ENCODE results near the gene SPCS1. TPM values are rescaled to one million over a fixed set of nuclear protein-coding genes. Genes with fewer than 3 reads are reported as not detected.

Gene SPCS1
- total RNA-seq, 1 donor from 2014 or later, result 134 TPM

GRCh38 chr3:52684184-52684583, 21.7 kb upstream of the SPCS1 start:
- Mint-ChIP-seq H3K4me1 (peaks cover 61% of the 10 kb centered on the region), H3K36me3 (ENCODE audit: low read depth) (peaks cover 60% of the 10 kb centered on the region), H3K9me3 (no peaks in the 10 kb centered on the region), H3K4me3 (peak overlapping the region; percentile 96), H3K27me3 (peaks cover 1% of the 10 kb centered on the region), H3K27ac (peak overlapping the region; percentile 85)
- DNase-seq, result no peak
- intact Hi-C loops (cut with micrococcal nuclease), result loop anchor here (5.0 to 10.0 kb wide), 3 partner anchors 62 to 409 kb away; partner anchors contain the start of genes NISCH, TNNC1 and WDR82

GRCh38 chr3:52685285-52685708, 20.6 kb upstream of the SPCS1 start:
- DNase-seq, result peak; percentile 95
- H3K4me3 Mint-ChIP-seq, result peak overlapping the region; percentile 96
- H3K4me1 Mint-ChIP-seq, result peaks cover 59% of the 10 kb centered on the region
- no peaks in the 10 kb centered on the region for H3K9me3 Mint-ChIP-seq
- peak overlapping the region; percentile 97 for H3K27ac Mint-ChIP-seq
- peaks cover 62% of the 10 kb centered on the region for H3K36me3 Mint-ChIP-seq (ENCODE audit: low read depth)
- intact Hi-C loops (cut with micrococcal nuclease), result loop anchor here (1.0 to 10.0 kb wide), 4 partner anchors 87 to 410 kb away; partner anchors contain the start of genes NEK4, NISCH, TNNC1 and UQCC5
- H3K27me3 Mint-ChIP-seq, result peaks cover 1% of the 10 kb centered on the region

- intact Hi-C loops (cut with micrococcal nuclease), result loop anchor here (1.0 to 10.0 kb wide), 5 partner anchors 19 to 411 kb away; partner anchors contain the start of genes GLT8D1, NEK4, NISCH and TNNC1
- Mint-ChIP-seq H3K4me3 (peak within 1 kb of the TSS; percentile 96), H3K9me3 (no peaks in the 10 kb centered on the region), H3K4me1 (peaks cover 57% of the 10 kb centered on the region), H3K27me3 (peaks cover 1% of the 10 kb centered on the region), H3K36me3 (ENCODE audit: low read depth) (peaks cover 66% of the 10 kb centered on the region), H3K27ac (peak within 1 kb of the TSS; percentile 99)
- DNase-seq, result peak; percentile 98
Measured at GRCh38 chr3:52685709-52686691, 19.9 kb upstream of the SPCS1 start, which contains the start of the genes GNL3 and PBRM1. Gene GNL3, plus strand, starts transcription at chr3:52686032. Its CDS starts 61 bp downstream, at chr3:52686093. Gene PBRM1, minus strand, starts transcription at chr3:52685913.

- intact Hi-C loops (cut with micrococcal nuclease), result loop anchor here (5.0 to 10.0 kb wide), 3 partner anchors 84 to 413 kb away; partner anchors contain the start of genes NEK4, NISCH, TNNC1 and WDR82
- Mint-ChIP-seq H3K9me3 (no peaks in the 10 kb centered on the region), H3K4me3 (peak overlapping the region; percentile 46)
Measured at GRCh38 chr3:52688266-52688665, 17.6 kb upstream of the SPCS1 start.

GRCh38 chr3:52689151-52689550, 16.8 kb upstream of the SPCS1 start:
- H3K36me3 Mint-ChIP-seq (ENCODE audit: low read depth), result peaks cover 83% of the 10 kb centered on the region

More at GRCh38 chr3:52688266-52688665, 17.6 kb upstream of the SPCS1 start:
- H3K27me3 Mint-ChIP-seq, result peaks cover 1% of the 10 kb centered on the region
- H3K27ac Mint-ChIP-seq, result peak overlapping the region; percentile 50
- H3K36me3 Mint-ChIP-seq (ENCODE audit: low read depth), result peaks cover 74% of the 10 kb centered on the region
- H3K4me1 Mint-ChIP-seq, result peaks cover 41% of the 10 kb centered on the region
- no peak for DNase-seq

GRCh38 chr3:52690560-52690959, 15.3 kb upstream of the SPCS1 start:
- Mint-ChIP-seq H3K27ac (peak overlapping the region; percentile 49), H3K4me3 (peak overlapping the region; percentile 55), H3K27me3 (peaks cover 1% of the 10 kb centered on the region), H3K9me3 (no peaks in the 10 kb centered on the region), H3K36me3 (ENCODE audit: low read depth) (peaks cover 94% of the 10 kb centered on the region), H3K4me1 (peaks cover 36% of the 10 kb centered on the region)
- intact Hi-C loops (cut with micrococcal nuclease), result no loop called here
- DNase-seq, result no peak

More at GRCh38 chr3:52689151-52689550, 16.8 kb upstream of the SPCS1 start:
- no peaks in the 10 kb centered on the region for H3K9me3 Mint-ChIP-seq
- peak overlapping the region; percentile 46 for H3K4me3 Mint-ChIP-seq
- peaks cover 41% of the 10 kb centered on the region for H3K4me1 Mint-ChIP-seq
- H3K27ac Mint-ChIP-seq, result peak overlapping the region; percentile 74
- intact Hi-C loops (cut with micrococcal nuclease), result loop anchor here (5.0 to 10.0 kb wide), 3 partner anchors 83 to 414 kb away; partner anchors contain the start of genes NEK4, NISCH, TNNC1 and WDR82
- DNase-seq, result no peak
- peaks cover 1% of the 10 kb centered on the region for H3K27me3 Mint-ChIP-seq

- H3K36me3 Mint-ChIP-seq (ENCODE audit: low read depth), result peaks cover 85% of the 10 kb centered on the region
- peaks cover 30% of the 10 kb centered on the region for H3K4me1 Mint-ChIP-seq
- H3K4me3 Mint-ChIP-seq, result no peak overlapping the region
- no peak for DNase-seq
- no peaks in the 10 kb centered on the region for H3K9me3 Mint-ChIP-seq
- peak overlapping the region; percentile 68 for H3K27ac Mint-ChIP-seq
- intact Hi-C loops (cut with micrococcal nuclease), result no loop called here
- H3K27me3 Mint-ChIP-seq, result no peaks in the 10 kb centered on the region
Measured at GRCh38 chr3:52693071-52693470, 12.8 kb upstream of the SPCS1 start.

GRCh38 chr3:52694528-52695189, 11.2 kb upstream of the SPCS1 start:
- Mint-ChIP-seq H3K27me3 (no peaks in the 10 kb centered on the region), H3K4me1 (peaks cover 17% of the 10 kb centered on the region), H3K27ac (no peak overlapping the region), H3K9me3 (no peaks in the 10 kb centered on the region), H3K36me3 (ENCODE audit: low read depth) (peaks cover 73% of the 10 kb centered on the region), H3K4me3 (no peak overlapping the region)
- DNase-seq, result no peak
- intact Hi-C loops (cut with micrococcal nuclease), result no loop called here

GRCh38 chr3:52695798-52696671, 9.9 kb upstream of the SPCS1 start:
- H3K4me3 Mint-ChIP-seq, result no peak overlapping the region
- no peak for DNase-seq
- no peaks in the 10 kb centered on the region for H3K9me3 Mint-ChIP-seq
- intact Hi-C loops (cut with micrococcal nuclease), result no loop called here
- peaks cover 60% of the 10 kb centered on the region for H3K36me3 Mint-ChIP-seq (ENCODE audit: low read depth)
- H3K27me3 Mint-ChIP-seq, result no peaks in the 10 kb centered on the region
- H3K4me1 Mint-ChIP-seq, result peaks cover 10% of the 10 kb centered on the region
- no peak overlapping the region for H3K27ac Mint-ChIP-seq

- Mint-ChIP-seq H3K27me3 (no peaks in the 10 kb centered on the region), H3K27ac (peak overlapping the region; percentile 60)
Measured at GRCh38 chr3:52696830-52697631, 8.9 kb upstream of the SPCS1 start.

GRCh38 chr3:52697632-52697965, 8.3 kb upstream of the SPCS1 start:
- no peaks in the 10 kb centered on the region for H3K27me3 Mint-ChIP-seq
- no peak for DNase-seq
- no peaks in the 10 kb centered on the region for H3K9me3 Mint-ChIP-seq
- no peak overlapping the region for H3K4me3 Mint-ChIP-seq
- intact Hi-C loops (cut with micrococcal nuclease), result no loop called here
- H3K4me1 Mint-ChIP-seq, result peaks cover 10% of the 10 kb centered on the region
- peaks cover 49% of the 10 kb centered on the region for H3K36me3 Mint-ChIP-seq (ENCODE audit: low read depth)
- H3K27ac Mint-ChIP-seq, result peak overlapping the region; percentile 60

More at GRCh38 chr3:52696830-52697631, 8.9 kb upstream of the SPCS1 start:
- intact Hi-C loops (cut with micrococcal nuclease), result no loop called here
- no peak for DNase-seq
- Mint-ChIP-seq H3K4me1 (peaks cover 10% of the 10 kb centered on the region), H3K36me3 (ENCODE audit: low read depth) (peaks cover 51% of the 10 kb centered on the region), H3K4me3 (no peak overlapping the region), H3K9me3 (no peaks in the 10 kb centered on the region)

- intact Hi-C loops (cut with micrococcal nuclease), result loop anchor here (10.0 kb wide), 2 partner anchors 191 to 341 kb away; partner anchors contain the start of genes SFMBT1 and STIMATE
- H3K27ac Mint-ChIP-seq, result no peak overlapping the region
- no peak for DNase-seq
- H3K9me3 Mint-ChIP-seq, result no peaks in the 10 kb centered on the region
- H3K27me3 Mint-ChIP-seq, result no peaks in the 10 kb centered on the region
- H3K4me3 Mint-ChIP-seq, result peak overlapping the region; percentile 1
- peaks cover 22% of the 10 kb centered on the region for H3K4me1 Mint-ChIP-seq
- peaks cover 19% of the 10 kb centered on the region for H3K36me3 Mint-ChIP-seq (ENCODE audit: low read depth)
Measured at GRCh38 chr3:52703341-52703740, 2.6 kb upstream of the SPCS1 start.

Measured in activated CD4-positive, alpha-beta T cell treated with anti-CD3 and anti-CD28 coated beads, Interleukin-2, amount 10 ng/mL, durations not matched to agents 24 days and 14 days (primary cell).